GM12892 (cell line): Measurements from ENCODE around the gene NHLRC4. TPM values are rescaled to one million over a fixed set of nuclear protein-coding genes. Genes with fewer than 3 reads are reported as not detected.

Experiments
- DNase-seq: peaks from one replicate; pipeline ENCODE4 v3.0.0; 2011; ENCODE audit not compliant: insufficient read length
- FAIRE-seq: peaks from 2 replicates; lab custom pipeline; 2011; peaks lifted over from hg19 to GRCh38; lab: Jason Lieb, UNC
- POLR2A ChIP-seq: IDR thresholded peaks from 2 replicates; pipeline ENCODE4 v1.6.1; 2011; ENCODE audit warnings: low read depth, low read length, control low read depth
- POLR2AphosphoS5 ChIP-seq: IDR thresholded peaks from 2 replicates; pipeline ENCODE4 v1.6.1; 2011; ENCODE audit warnings: low read depth, low read length, control low read depth
- TAF1 ChIP-seq: IDR thresholded peaks from 2 replicates; pipeline ENCODE4 v1.6.1; 2011; ENCODE audit warnings: low read depth, mild to moderate bottlenecking, control low read depth, low read length, borderline replicate concordance
- polyA plus RNA-seq: library from polyadenylated mRNA; unstranded; fragments of >200 nt; gene quantifications from one replicate; pipeline ENCODE4 v1.2.1, GENCODE V29; 2012; ENCODE audit warnings: missing spikeins, inconsistent platforms; ENCODE audit not compliant: missing spikeins

The NHLRC4 gene
- polyA plus RNA-seq = 0.28 TPM

GRCh38 chr16:566475-567372, at the start of gene NHLRC4:
NHLRC4 (plus strand) TSS chr16:567005; CDS start chr16:568048, 1,043 bp downstream.
- peak; percentile 96 for DNase-seq
- no peak for TF ChIP-seq TAF1
- TF ChIP-seq POLR2AphosphoS5 = no peak
- FAIRE-seq = peak; percentile 74

GRCh38 chr16:518858-519257, 47.9 kb upstream of the NHLRC4 start:
- FAIRE-seq = no peak
- DNase-seq = no peak
- no peak for TF ChIP-seq TAF1
- no peak for TF ChIP-seq POLR2A
- no peak for TF ChIP-seq POLR2AphosphoS5

- no peak for FAIRE-seq
- TF ChIP-seq POLR2A (no peak), POLR2AphosphoS5 (no peak), TAF1 (no peak)
- DNase-seq = no peak
These were observed 47.4 kb upstream of the NHLRC4 start for GRCh38 chr16:519425-519824.

- TF ChIP-seq POLR2AphosphoS5 (no peak), POLR2A (no peak), TAF1 (0 out of 2 replicates have a peak, but pooled peaks have one; percentile 15)
- no peak for FAIRE-seq
These were observed 46.7 kb upstream of the NHLRC4 start for GRCh38 chr16:519841-520687.

GRCh38 chr16:520847-521246, 46.0 kb upstream of the NHLRC4 start:
- DNase-seq (no peak), FAIRE-seq (no peak)
- TF ChIP-seq POLR2AphosphoS5 (no peak), TAF1 (no peak), POLR2A (no peak)

More at GRCh38 chr16:519841-520687, 46.7 kb upstream of the NHLRC4 start:
- DNase-seq = no peak

- DNase-seq (no peak), FAIRE-seq (no peak)
- TF ChIP-seq POLR2AphosphoS5 = no peak
These were observed 45.2 kb upstream of the NHLRC4 start for GRCh38 chr16:521381-522210.

- DNase-seq (no peak), FAIRE-seq (no peak)
- TF ChIP-seq POLR2A (no peak), POLR2AphosphoS5 (no peak), TAF1 (no peak)
These were observed 44.3 kb upstream of the NHLRC4 start for GRCh38 chr16:522320-523096.

- TF ChIP-seq POLR2A = no peak
- FAIRE-seq = no peak
- DNase-seq = no peak
These were observed 43.6 kb upstream of the NHLRC4 start for GRCh38 chr16:523097-523741.

GRCh38 chr16:524274-525040, 42.3 kb upstream of the NHLRC4 start:
- FAIRE-seq = no peak
- TF ChIP-seq TAF1 (no peak), POLR2AphosphoS5 (no peak), POLR2A (no peak)

GRCh38 chr16:525123-525519, 41.7 kb upstream of the NHLRC4 start:
- TF ChIP-seq POLR2A (no peak), TAF1 (no peak), POLR2AphosphoS5 (peak; percentile 19; the same call in 1 of the 2 replicates)
- FAIRE-seq (no peak), DNase-seq (no peak)

More at GRCh38 chr16:524274-525040, 42.3 kb upstream of the NHLRC4 start:
- no peak for DNase-seq
